HCT116 (cell line): ENCODE measurements around the gene CDS1. TPM values are rescaled to one million over a fixed set of nuclear protein-coding genes. Genes with fewer than 3 reads are reported as not detected.

Experiments
- ATAC-seq: fragments of 200-7000 bp; cut with Tn5 transposase; 2 replicates; pipeline ENCODE4 v1.9.1; 2020; ENCODE audit warnings: mild to moderate bottlenecking, moderate library complexity
- BruUV-seq: library from RNA; stranded (reverse); fragments of 400-500 nt; replicated peaks from 2 replicates; lab custom pipeline; 2021; lab: Mats Ljungman, UMichigan
- CTCF ChIA-PET: fragments of 300-600 bp; sonication (Branson Sonifier 250); formaldehyde crosslinking; loops from one replicate; lab custom pipeline; 2021; ENCODE audit warnings: antibody characterized with exemption; lab: Charles Lee
- POLR2A ChIA-PET: fragments of 300-600, 350-600 bp; sonication (Branson Sonifier 250); formaldehyde crosslinking; loops from one replicate; lab custom pipeline; 2021; ENCODE audit warnings: antibody characterized with exemption; lab: Charles Lee
- RAD21 ChIA-PET, 2 experiments: fragments of 300-600 bp; sonication (Branson Sonifier 250); formaldehyde crosslinking; loops; one replicate each; lab custom pipeline; 2023; ENCODE audit warnings: low total read pairs in 2 of 2; ENCODE audit not compliant: uncharacterized antibody in 2 of 2, unreplicated experiment in 2 of 2, low non-redundant PET in 1 of 2; lab: Charles Lee
- DNase-seq: peaks from one replicate; pipeline ENCODE4 v3.0.0-alpha.2; 2010; ENCODE audit warnings: low read depth, low spot score
- H2AFZ ChIP-seq: fragments of 200-600 bp; shearing (Covaris generic), sonication (generic); 2 replicates; pipeline ENCODE4 v1.6.1; 2017; ENCODE audit warnings: low read depth, mixed run types, mixed read lengths, antibody characterized with exemption, low read length; ENCODE audit not compliant: poor library complexity, severe bottlenecking
- H3K27ac ChIP-seq: 2 replicates; pipeline ENCODE4 v1.5.1; 2012; ENCODE audit warnings: low read depth, low read length
- H3K27me3 ChIP-seq: fragments of 200-600 bp; sonication (generic); 2 replicates; pipeline ENCODE4 v1.6.1; 2016; ENCODE audit warnings: mixed run types, low read length, mixed read lengths; ENCODE audit not compliant: insufficient read depth
- H3K36me3 ChIP-seq, 2 experiments: fragments of 200-500 bp in 1 of 2; fragments of 200-600 bp in 1 of 2; sonication (Bioruptor generic) in 1 of 2; sonication (generic) in 1 of 2; 2 replicates each; pipeline versions ENCODE4 v1.5.1 to v1.6.1; 2014 to 2016; ENCODE audit warnings: low read length in 2 of 2, inconsistent platforms in 1 of 2, mixed read lengths in 1 of 2, mixed run types in 1 of 2; ENCODE audit not compliant: insufficient read depth in 2 of 2, control insufficient read depth in 1 of 2
- H3K4me1 ChIP-seq, 2 experiments: fragments of 200-600 bp in 1 of 2; sonication (generic) in 1 of 2; 2 replicates each; pipeline versions ENCODE4 v1.5.1 to v1.6.1; 2012 to 2017; ENCODE audit warnings: low read length in 2 of 2, inconsistent platforms in 1 of 2, mild to moderate bottlenecking in 1 of 2, mixed read lengths in 1 of 2, mixed run types in 1 of 2, moderate library complexity in 1 of 2; ENCODE audit not compliant: insufficient read depth in 2 of 2, control insufficient read depth in 1 of 2
- H3K4me2 ChIP-seq: fragments of 200-600 bp; sonication (generic); 2 replicates; pipeline ENCODE4 v1.6.1; 2017; ENCODE audit warnings: mixed run types, low read length, mixed read lengths
- H3K4me3 ChIP-seq, 2 experiments: fragments of 200-600 bp in 1 of 2; sonication (generic) in 1 of 2; replicated peaks in 1 of 2; 2 replicates each; pipeline ENCODE4 v1.5.1; 2011 to 2016; ENCODE audit warnings: low read length in 2 of 2, control low read depth in 1 of 2, low read depth in 1 of 2, mild to moderate bottlenecking in 1 of 2, mixed read lengths in 1 of 2, mixed run types in 1 of 2
- H3K79me2 ChIP-seq: fragments of 200-600 bp; sonication (generic); 2 replicates; pipeline ENCODE4 v1.6.1; 2017; ENCODE audit warnings: mild to moderate bottlenecking, mixed run types, low read length, moderate library complexity, mixed read lengths; ENCODE audit not compliant: insufficient read depth
- H3K9ac ChIP-seq: fragments of 200-600 bp; sonication (generic); 2 replicates; pipeline ENCODE4 v1.6.1; 2016; ENCODE audit warnings: low read length, mixed read lengths
- H3K9me2 ChIP-seq: fragments of 200-600 bp; sonication (generic), shearing (Covaris generic); 2 replicates; pipeline ENCODE4 v1.6.1; 2017; ENCODE audit warnings: mixed run types, mild to moderate bottlenecking, moderate library complexity; ENCODE audit not compliant: insufficient read depth
- H3K9me3 ChIP-seq, 2 experiments: fragments of 200-500 bp in 1 of 2; fragments of 200-600 bp in 1 of 2; sonication (Bioruptor generic) in 1 of 2; sonication (generic) in 1 of 2; 2 replicates each; pipeline ENCODE4 v1.6.1; 2014 to 2017; ENCODE audit warnings: low read length in 2 of 2, mixed read lengths in 2 of 2, inconsistent platforms in 1 of 2, low read depth in 1 of 2, mild to moderate bottlenecking in 1 of 2, mixed run types in 1 of 2, moderate library complexity in 1 of 2; ENCODE audit not compliant: control insufficient read depth in 1 of 2, insufficient read depth in 1 of 2
- H4K20me1 ChIP-seq: fragments of 200-600 bp; sonication (generic), shearing (Covaris generic); 2 replicates; pipeline ENCODE4 v1.6.1; 2017; ENCODE audit warnings: mixed run types, mild to moderate bottlenecking, moderate library complexity; ENCODE audit not compliant: insufficient read depth
- POLR2AphosphoS5 ChIP-seq: IDR thresholded peaks from 2 replicates; pipeline ENCODE4 v1.6.1; 2011; ENCODE audit warnings: mild to moderate bottlenecking, low read depth, low read length, moderate library complexity
- RAD21 ChIP-seq: IDR thresholded peaks from 2 replicates; pipeline ENCODE4 v1.6.1; 2012; ENCODE audit warnings: low read depth, mild to moderate bottlenecking
- intact Hi-C: fragments of 100-400 bp; cut with micrococcal nuclease; formaldehyde crosslinking; loops from 2 replicates; pipeline ENCODE4 v1.10.0; 2022
- total RNA-seq: library from RNA; stranded (reverse); gene quantifications from one replicate; pipeline ENCODE4 v1.2.1, GENCODE V29; 2021; ENCODE audit not compliant: unreplicated experiment
- TF ChIP-seq, protein P1 (sequence below), 3 experiments: fragments of 200-600 bp in 1 of 3; sonication (generic) in 1 of 3; IDR thresholded peaks in 2 of 3; conservative IDR thresholded peaks in 1 of 3; 2 replicates each; pipeline ENCODE4 v1.5.1; 2012 to 2017; ENCODE audit warnings: low read depth in 2 of 3, low read length in 2 of 3, antibody characterized with exemption in 1 of 3, borderline replicate concordance in 1 of 3, control low read depth in 1 of 3, mild to moderate bottlenecking in 1 of 3, mixed read lengths in 1 of 3, mixed run types in 1 of 3, moderate library complexity in 1 of 3; ENCODE audit not compliant: insufficient read depth in 1 of 3

Gene CDS1
- total RNA-seq, 1 experiment from 2014 or later, result 14.6 TPM

DNA sequence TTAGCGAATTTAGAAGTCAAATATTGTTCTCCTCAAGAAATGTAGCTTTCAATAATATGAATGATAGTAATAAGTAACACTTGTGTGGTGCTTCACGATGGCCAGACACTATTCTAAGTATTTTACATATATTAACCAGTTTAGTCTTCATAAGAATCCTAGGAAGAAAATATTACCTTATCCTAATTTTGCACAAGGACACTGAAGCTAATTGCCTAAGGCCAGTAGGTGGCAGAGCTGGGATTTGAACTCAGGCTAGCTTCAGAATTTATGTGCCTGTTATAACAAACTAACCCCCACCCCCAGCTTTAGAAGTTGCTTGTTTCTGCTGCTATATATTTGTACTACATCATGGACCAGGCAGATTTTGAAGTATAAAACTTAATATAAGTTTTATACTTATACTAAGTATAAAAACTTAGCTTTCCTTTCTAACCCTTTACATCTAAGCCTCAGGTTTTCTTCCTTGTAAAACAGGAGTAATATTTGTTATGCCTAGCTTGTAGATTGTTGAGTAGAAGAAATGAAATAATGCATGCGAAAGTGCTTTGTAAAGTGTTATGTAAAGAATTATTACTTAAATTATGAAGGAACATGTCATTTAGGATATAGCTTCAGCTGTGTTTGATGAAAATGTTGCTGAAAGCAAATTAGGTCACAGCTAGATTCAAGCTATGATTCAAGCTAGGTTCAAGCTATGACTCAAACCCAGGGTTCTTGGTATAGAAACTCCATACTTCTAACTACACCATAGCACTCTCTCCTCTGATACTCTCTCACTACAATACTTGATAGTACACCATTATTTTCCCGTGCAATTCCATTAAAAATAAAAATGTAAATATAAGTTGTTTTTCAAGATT is 4.2 kb upstream of the CDS1 start:
- ChIA-PET POLR2A (interaction anchor here (1.2 kb wide), 1 partner anchor 18 kb away, joined by 3 read pairs; no protein-coding TSS in a partner anchor), CTCF (interaction anchor here (0.7 to 2.4 kb wide), 15 partner anchors 13 to 506 kb away, joined by 3 to 34 read pairs (median 5); partner anchors contain the start of gene WDFY3), RAD21 (interaction anchor here (0.5 to 1.6 kb wide), 7 partner anchors 102 to 572 kb away, joined by 3 to 5 read pairs (median 3); no protein-coding TSS in a partner anchor)
- intact Hi-C loops, result no loop called here
- Histone ChIP-seq H3K4me3 (no peak overlapping the region), H2AFZ (no peak overlapping the region), H3K79me2 (0 out of 2 replicates have a peak, but pooled peaks cover under 1% of the 10 kb centered on the region), H3K9me3 (no peaks in the 10 kb centered on the region), H3K27me3 (no peaks in the 10 kb centered on the region), H3K36me3 (no peaks in the 10 kb centered on the region), H3K9me2 (no peaks in the 10 kb centered on the region), H3K4me1 (peaks cover 10 to 28% of the 10 kb centered on the region in 2 experiments; a peak in 3 of 4 replicates), H4K20me1 (no peaks in the 10 kb centered on the region), H3K9ac (no peak overlapping the region), H3K27ac (no peak overlapping the region), H3K4me2 (no peak overlapping the region)
- DNase-seq (peak; percentile 51), ATAC-seq (no peak)
- TF ChIP-seq POLR2AphosphoS5 (no peak), RAD21 (peak; percentile 85)
- TF ChIP-seq, protein P1, sequence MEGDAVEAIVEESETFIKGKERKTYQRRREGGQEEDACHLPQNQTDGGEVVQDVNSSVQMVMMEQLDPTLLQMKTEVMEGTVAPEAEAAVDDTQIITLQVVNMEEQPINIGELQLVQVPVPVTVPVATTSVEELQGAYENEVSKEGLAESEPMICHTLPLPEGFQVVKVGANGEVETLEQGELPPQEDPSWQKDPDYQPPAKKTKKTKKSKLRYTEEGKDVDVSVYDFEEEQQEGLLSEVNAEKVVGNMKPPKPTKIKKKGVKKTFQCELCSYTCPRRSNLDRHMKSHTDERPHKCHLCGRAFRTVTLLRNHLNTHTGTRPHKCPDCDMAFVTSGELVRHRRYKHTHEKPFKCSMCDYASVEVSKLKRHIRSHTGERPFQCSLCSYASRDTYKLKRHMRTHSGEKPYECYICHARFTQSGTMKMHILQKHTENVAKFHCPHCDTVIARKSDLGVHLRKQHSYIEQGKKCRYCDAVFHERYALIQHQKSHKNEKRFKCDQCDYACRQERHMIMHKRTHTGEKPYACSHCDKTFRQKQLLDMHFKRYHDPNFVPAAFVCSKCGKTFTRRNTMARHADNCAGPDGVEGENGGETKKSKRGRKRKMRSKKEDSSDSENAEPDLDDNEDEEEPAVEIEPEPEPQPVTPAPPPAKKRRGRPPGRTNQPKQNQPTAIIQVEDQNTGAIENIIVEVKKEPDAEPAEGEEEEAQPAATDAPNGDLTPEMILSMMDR (IDR thresholded peaks at IDR 0.05 in 2 of 3, conservative IDR thresholded peaks at IDR 0.05 in 1 of 3; ENCODE audit: borderline replicate concordance in 1 of 3, insufficient read depth in 1 of 3, low read depth in 2 of 3, low read length in 2 of 3), result peak; percentile 60 to 71 (median 67); a peak in 5 of 6 replicates
- no TSS peak for BruUV-seq
